NOMO-1 treated with DMSO at 0.1 percent for 48 hours (cell line): Measurements from ENCODE around the gene FRMD8.

Experiments
- DNase-seq: peaks from one replicate; lab custom pipeline; 2025; ENCODE audit not compliant: unreplicated experiment; lab: John Stamatoyannopoulos, UW

FRMD8 gene

DNA sequence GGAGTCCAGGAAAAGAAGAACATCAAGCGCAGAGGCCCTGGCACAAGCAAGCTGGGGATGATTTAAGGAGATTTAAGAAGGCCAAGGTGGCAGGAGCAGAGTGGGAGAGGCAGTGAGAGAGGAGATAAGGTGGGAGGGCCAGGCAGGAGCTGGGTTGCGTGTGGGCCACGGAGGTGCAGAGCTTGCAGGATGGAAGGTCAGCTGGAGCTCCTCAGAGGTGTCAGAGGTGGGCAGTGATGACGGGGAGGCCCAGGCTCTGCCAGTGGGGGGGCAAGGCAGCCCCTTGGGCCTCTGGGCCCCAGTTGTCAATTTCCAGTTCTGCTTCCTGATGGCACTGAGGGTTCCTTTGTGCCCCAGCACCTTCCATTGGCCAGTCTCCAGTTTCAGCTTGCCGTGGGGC, 6.5 kb downstream of the FRMD8 start:
- DNase-seq: no peak

DNA sequence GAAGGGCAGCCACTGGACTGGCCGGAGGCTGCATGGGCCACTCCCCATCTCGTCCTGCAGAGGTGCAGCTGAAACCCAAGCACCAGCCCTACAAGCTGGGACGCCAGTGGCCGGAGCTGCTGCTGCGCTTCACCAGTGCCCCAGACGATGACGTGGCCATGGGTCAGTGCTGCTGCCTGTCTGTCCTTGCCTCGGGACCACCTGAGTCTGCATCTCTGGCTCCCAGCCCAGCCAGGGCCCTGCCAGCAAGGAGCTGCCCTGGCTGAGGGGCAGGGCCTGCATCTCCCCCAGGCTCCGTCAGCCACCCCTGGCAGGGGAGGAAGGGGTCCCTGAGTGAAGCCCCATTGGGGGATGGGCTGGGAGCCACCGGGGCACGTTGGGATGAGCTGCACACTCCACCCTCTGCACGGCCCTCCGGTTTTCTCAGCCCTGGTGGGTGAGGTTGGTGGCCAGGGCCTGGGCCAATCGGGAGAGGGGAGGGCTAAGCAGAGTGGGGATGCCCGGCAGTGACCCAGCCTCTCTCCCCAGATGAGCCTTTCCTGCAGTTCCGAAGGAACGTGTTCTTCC, 7.2 kb downstream of the FRMD8 start:
- DNase-seq: no peak

DNA sequence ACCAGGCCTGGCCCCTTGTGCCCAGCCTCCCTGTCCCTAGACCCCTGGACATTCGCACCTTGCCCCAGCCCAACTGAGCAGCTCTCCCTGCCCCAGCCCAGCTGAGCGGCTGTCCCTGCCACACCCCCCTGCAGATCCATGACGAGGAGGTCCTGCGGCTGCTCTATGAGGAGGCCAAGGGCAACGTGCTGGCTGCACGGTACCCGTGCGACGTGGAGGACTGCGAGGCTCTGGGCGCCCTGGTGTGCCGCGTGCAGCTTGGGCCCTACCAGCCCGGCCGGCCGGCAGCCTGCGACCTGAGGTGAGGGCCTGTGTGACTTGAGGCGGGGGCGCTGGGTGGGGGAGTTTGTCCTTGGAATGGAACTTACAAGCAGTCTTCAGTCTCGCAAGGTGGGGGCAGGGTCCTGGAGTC, 7.7 kb downstream of the FRMD8 start:
- DNase-seq: no peak

DNA sequence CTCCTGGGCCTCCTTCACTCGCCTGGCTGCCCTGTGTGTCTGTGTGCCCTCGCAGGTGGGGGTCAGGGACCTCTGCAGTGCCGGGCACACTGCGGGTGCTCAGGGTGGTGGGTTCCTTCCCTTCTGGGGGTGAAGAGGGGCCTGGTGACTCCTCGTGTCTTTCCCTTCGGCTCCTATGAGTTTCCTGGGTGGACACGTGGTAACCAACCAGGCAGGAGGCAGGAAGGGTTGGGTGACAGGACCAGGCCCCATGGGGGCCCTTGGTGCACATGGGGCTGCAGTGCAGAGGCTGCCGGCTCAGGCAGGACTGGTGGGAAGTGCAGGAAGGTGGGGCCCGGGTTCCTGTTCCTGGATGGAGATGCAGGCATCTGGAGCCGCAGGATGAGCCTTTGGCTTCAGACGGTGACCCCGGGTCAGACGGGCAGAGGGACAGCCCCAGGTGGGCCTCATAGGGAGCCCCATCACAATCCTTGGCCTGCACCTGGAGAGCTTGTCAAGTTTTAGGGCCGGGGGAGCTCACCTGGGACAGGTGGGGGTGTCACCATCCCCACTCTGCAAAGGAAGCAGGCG, 9.6 kb downstream of the FRMD8 start:
- DNase-seq: no peak

DNA sequence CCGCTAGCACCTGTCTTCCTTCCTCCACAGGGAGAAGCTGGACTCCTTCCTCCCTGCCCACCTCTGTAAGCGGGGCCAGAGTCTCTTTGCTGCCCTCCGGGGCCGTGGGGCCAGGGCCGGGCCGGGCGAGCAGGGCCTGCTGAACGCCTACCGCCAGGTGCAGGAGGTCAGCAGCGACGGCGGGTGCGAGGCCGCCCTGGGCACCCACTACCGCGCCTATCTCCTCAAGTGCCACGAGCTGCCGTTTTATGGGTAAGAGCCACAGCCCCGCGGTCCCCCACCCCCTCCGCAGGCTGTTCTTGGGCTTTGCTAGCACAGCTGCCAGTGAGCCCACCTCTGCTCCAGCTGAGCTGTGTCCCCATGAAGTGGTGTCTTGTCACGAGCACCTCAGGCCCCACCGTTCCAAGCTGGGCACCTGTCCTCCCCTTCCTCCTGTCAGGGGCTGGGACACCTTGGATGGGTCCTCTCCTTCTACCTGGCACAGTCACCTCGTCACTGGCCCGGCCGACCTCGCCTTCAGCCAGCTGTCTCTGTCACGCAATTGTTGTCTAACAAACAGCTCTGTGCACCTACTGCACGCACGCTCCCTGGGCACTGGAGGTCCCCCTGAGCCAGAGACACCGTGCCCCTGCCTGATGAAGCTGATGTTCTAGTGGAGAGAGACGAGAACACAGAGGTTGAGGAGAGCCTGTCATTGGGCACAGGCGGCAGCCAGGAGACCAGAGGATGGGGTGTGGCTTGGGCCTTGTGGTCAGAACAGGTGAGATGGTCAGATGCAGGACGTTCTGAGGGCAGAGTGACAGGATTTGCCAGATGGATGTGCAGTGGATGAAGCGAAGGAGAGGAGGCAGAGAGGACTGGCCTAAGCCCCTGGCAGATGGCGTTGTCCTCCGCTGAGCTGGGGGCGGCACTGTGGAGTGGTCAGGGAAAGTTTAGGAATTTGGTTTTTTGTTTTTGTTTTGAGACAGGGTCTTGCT, 10.6 kb downstream of the FRMD8 start:
- no peak for DNase-seq

DNA sequence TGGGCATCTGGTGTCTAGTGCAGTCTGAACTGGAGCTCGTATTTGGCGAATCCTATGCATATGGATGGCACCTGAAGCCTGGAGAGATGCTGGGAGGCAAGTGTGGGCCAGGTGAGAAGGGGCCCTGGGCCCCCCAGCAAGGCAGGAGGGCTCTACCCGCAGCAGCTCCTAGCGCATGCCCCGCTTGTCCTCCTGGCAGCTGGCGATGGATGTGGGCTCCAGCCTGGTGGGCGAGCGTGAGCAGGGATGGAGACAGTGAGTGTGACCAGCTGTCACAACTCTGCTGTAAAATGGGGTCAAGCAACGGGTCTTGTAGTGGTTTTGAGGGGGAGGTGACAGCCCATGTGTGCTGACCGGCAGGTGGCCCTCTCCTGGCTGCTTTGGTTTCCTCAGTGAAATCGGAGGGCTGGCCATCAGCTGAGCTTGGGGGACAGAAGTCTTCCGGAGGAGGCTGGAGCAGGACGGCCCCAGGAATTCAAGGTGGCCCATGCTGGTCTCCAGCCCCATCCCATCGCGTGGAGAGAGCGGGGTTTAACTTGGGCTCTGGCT, 12.0 kb downstream of the FRMD8 start:
- DNase-seq: no peak

DNA sequence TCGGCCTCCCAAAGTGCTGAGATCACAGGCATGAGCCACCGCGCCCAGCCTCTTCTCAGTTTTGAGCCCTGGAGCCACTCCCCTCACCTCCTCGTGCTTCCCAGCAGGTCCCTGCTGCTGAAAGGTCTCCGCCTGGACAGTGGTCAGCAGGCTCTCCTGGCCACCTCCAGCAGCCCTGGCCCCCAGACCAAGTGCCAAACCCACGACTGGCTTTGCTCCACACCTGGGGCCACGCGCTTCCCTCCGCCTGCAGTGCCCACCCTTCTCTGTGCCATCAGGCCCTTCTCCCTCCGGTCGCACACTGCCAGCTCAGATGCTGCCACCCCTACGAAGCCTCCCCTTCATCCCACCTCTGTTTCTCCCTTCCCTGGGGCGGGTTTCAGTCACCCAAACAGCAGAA, 12.8 kb downstream of the FRMD8 start:
- DNase-seq: no peak

DNA sequence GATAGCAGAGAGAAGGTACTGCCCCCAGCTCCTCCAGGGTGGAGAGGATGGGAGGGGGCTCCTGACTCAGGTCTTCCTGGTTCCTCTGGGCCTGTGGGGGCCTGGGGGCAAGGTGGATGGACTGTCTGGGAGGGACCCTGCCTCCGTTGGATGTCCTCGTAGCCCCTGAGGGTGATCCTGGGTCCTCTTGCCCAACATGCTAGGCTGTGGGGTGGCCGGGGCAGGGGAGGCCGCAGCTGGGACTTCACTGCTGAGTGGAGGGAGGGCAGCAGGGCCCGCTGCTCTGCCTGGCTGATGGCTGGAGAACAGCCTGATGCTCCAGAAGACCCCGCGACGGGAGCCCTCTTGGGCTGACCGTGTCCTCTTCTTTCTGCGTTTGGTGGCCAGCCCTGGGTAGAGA, 13.4 kb downstream of the FRMD8 start:
- DNase-seq: no peak

DNA sequence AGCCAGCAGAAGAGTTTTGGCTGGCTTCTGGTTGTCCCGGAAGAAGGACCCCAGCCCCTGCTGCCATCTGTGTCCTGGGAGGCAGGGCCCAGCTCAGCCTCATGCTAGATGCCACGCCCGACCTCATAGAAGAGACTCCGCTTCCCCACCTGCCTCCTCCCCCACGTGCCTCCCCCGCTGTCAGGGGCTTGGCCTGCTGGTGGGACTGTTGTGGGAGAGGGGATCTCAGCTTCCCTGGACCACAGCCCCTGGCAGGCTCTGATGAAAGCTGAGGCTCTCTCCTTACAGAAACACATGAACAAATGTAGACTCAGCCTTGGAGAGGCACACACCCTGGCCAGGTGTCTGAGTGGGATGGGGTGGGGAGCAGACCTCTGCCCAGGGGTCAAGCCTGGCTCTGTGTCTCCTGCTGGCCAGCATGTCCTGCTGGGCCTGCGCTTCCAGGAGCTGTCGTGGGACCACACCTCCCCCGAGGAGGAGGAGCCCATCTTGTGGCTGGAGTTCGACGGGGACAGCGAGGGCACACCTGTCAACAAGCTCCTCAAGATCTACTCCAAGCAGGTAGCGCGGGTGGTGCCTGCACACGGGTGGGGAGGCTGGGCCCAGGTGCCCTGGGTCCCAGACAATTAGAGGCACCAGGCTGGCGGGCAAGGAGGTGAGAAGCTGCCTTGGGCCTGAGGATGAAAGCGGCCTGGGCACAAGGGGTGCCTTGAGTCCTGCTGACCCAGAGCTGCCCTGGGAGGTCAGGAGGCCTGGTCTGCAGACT, 14.1 kb downstream of the FRMD8 start:
- no peak for DNase-seq

DNA sequence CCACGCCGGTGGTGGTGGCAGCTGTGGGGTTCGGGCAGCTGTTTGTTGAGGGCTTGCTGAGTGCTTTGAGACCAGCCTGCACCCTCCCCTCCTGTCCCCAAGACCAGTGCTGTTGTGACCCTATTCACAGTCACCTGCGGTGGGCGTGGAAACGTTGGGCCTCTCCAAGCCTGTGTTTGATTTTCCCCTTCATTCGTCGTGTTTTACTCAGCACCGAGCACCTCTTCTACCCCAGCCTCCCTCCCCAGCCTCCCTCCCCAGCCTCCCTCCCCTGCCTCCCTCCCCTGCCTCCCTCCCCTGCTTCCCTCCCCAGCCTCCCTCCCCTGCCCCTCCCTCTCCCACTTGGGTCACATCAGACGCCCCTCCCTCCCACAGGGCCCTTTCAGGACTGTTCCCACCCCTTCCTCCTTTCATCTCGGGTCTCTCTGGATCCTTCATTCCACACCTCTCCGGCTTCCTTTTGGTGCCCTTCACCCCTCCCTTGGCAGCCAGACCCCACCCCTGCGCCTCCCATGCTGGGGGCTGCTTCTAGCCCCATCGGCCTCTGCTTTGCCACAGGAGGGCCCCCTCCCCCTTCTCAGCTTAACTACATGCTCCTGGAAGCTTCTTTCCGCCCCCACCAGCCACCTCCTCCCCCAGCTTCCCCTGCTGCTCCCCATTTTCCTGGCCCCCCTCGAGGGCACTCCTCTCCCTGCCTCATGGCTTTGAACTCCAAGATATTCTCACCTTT, 14.8 kb downstream of the FRMD8 start:
- DNase-seq: no peak

DNA sequence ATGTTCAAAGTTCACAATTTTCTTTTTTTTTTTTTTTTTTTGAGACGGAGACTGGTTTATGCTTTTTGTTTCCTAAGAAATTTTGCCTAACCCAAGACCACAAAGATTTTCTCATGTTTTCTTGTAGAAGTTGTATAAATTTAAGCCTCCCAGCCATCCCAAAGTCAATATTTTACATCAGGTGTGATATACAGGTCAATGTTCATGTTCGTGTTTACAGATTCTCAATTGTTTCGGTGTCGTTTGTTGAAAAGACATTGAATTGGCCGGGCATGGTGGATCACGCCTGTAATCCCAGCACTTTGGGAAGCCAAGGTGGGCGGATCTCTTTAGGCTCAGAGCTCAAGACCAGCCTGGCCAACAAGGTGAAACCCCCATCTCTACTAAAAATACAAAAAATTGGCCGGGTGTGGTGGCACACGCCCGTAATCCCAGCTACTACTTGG, 15.4 kb downstream of the FRMD8 start:
- no peak for DNase-seq

DNA sequence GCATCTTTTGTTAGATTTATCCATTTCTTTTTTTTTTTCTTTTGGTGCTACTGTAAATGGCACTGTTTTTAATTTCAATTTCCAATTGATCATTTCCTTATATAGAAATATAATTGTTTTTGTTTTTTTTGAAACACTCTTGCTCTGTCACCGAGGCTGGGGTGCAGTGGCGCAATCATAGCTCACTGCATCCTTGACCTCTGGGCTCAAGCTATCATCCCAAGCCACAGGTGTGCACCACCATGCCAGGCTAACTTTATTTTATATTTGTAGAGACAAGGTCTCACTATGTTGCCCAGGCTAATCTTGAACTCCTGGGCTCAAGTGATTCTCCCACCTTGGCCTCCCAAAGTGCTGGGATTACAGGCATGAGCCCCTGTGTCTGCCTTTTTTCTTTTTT, 16.4 kb downstream of the FRMD8 start:
- no peak for DNase-seq

DNA sequence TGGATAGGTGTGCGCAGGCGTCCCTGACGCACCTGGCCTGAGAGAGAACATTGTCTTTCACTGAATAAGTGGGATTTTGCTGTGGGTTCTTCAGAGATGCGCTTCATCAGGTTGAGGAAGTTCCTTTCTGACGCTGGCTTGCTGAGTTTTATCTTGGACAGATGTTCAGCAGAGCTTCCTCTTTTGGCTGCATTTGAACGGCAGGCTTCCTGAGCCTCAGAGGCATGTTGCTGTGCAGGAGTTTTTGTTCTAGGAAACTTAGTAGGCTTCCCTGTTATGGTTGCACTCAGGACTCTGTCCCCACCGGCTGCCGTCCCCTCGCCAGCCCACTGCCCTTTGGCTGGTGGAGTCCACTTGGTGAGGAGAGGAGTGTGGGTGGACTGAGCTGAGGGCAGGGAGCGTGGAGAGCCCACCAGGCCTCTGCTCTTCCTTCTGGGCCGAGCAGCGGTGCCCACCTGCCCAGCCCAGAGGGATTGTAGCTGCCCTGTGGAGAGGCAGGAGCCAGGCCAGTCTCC, 17.2 kb downstream of the FRMD8 start:
- DNase-seq: peak; percentile 81

DNA sequence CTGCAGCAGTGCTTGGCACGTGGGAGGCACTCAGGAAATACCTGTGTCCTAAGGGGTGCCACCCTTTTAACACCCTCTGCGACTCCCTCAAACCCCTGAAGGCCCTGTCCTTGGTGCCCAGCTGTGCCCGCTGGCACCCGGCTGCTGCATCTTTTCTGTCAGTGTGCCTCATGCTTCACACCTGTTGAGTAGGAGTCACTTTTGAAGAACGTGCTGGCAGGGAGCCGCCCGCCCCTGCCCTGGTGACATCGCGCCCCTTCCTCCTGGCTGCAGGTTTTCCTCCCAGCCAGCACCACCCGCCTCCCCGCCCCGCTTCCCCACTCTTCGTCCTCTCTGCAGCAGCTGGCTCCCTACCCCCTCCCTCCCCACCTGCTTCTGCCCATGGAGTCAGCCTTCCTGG, 17.8 kb downstream of the FRMD8 start:
- no peak for DNase-seq

DNA sequence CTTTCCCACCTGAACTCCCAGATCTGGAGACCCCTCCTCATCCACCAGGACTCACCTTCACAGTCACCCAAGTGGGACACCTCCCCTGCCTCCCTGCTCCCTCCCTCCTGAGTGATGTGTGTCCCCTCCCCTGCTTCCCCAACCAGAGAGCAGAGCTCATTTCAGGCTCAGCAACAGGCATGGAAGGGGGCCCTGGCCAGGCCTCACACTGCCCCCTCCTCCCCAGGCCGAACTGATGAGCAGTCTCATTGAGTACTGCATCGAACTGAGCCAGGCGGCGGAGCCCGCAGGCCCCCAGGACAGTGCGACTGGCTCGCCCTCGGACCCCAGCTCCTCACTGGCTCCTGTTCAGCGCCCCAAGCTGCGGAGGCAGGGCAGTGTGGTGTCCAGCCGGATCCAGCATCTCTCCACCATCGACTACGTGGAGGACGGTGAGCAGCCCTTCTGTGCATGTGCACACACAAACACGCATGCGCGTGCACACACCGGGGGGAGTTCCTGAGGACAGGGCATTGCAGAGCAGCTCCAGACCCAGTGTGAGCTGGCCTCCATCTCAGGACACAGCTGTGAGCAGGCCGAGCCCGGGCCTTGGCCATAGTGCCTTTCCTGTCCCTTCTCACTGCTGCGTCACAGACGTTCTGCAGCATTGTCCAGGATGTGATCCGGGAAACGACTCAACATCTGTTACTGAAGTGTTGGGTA, 18.4 kb downstream of the FRMD8 start:
- DNase-seq: no peak

DNA sequence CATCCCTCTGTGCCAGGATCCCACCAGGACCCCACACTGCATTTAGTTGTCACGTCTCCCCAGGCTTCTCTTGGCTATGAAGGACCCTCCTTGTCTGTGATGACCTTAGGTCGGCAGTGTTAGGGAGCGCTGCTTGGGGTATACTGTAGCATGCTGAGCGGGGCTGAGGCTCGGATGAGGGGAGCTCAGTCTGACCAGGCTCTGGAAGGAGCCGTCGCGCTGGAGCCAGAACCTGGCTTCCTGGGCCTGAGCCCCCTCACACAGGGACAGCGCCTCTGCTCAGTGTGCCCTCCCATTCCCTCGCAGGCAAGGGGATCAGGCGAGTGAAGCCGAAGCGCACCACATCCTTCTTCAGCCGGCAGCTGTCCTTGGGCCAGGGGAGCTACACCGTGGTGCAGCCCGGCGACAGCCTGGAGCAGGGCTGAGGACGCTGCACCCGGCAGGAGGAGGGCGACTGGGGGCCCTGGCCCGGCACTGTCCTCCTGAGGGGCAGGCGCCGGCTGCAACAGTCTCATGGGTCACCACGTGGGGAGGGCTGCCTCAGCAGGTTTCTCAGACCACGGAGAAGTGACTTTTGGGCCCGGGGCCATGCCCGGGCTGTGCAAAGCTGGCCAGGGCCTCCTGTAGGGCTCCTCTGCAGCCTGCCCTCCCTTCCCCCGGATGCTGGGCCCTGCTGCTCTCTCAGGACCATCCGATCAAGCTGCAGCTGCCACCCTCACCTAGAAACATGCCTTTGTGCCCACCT, 24.7 kb downstream of the FRMD8 start:
- no peak for DNase-seq

DNA sequence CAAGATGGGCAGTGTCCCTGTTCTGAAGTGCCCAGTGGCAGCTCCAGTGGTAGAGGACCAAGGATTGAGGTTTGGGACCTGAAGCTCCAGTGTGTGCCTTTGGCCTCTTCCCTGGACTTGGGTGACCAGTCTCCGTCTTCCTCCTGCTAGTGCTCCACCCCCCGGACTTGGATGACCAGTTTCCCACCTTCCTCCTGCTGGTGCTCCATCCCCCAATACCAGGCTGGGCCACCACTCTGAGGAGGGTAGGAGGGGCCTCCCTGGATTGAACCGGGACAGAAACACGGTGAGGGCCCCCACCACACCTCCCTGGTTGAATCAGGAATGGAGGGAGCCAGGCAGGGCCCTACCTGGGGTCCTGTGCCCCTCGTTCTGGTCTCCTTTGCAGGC, 25.2 kb downstream of the FRMD8 start:
- no peak for DNase-seq

DNA sequence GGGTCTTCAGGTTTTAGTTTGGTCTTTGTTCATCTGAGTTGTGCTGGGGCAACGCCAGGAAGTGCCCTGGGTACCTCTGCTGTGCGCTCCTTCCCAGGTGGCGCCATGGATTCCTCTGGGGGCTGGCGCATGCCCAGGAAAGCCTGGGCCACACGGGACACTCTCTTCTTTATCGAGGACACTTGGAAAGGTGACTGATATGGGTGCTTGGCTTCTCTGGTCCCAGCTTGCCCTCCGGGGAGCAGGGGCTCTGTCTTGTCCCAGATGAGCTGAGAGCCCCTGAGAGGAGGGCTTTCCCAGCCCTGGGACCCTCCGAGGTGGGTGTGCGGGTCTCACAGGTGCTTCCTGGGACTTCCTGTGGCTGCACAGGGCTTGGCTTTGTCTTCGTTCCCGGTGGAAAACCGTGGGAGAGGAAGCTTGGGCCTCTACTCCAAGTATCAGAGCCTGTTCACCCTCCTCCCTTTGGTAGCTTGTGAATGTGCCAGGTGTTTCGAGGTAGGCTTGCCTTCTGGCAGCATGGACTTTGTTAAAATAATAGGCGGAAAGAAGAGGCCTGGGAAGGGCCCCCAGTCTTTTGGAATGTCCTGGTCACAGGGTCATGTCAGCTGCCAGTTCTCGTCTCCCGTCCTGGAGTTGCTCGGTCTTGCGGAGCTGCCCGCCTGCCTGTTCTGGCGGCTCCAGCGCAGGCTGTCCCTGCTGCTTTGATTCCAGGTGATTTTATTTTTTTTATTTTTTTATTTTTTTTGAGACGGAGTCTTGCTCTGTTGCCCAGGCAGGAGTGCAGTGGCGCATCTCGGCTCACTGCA, 26.0 kb downstream of the FRMD8 start:
- DNase-seq: no peak
